SK-N-DZ (cell line): ENCODE measurements around the gene BCO2. TPM values are rescaled to one million over a fixed set of nuclear protein-coding genes. Genes with fewer than 3 reads are reported as not detected.
"Not testable (repeated sequence)": the region's sequence is repeated elsewhere in the genome, so short reads cannot be mapped to it uniquely, and the experiment has no call there.

Experiments used
- DNase-seq: peaks from one replicate; pipeline ENCODE4 v3.0.0-alpha.2; 2015; ENCODE audit warnings: low spot score
- polyA plus RNA-seq, 2 experiments: library from polyadenylated mRNA; depleted of rRNA; stranded (reverse); fragments of >200 nt; gene quantifications; 2 replicates each; pipeline ENCODE4 v1.2.3, GENCODE V29; 2014

Gene BCO2
- 0.45 TPM in 1 of 2 replicates, not detected in the other for polyA plus RNA-seq (2014; cell fraction: cytosol; rRNA removed)
- polyA plus RNA-seq (2014; cell fraction: nucleus; rRNA removed): 0.72 and 3.8 TPM in 2 replicates

GRCh38 chr11:112174789-112175598 is at the start of gene BCO2:
BCO2 (plus strand) TSS chr11:112175512; CDS start chr11:112175602, 90 bp downstream.
- peak; percentile 66 for DNase-seq

GRCh38 chr11:112127056-112127455 is 48.3 kb upstream of the BCO2 start:
- DNase-seq: no peak

GRCh38 chr11:112128483-112129121 is 46.7 kb upstream of the BCO2 start:
- DNase-seq: no peak

GRCh38 chr11:112129656-112130055 is 45.7 kb upstream of the BCO2 start:
- no peak for DNase-seq

GRCh38 chr11:112132737-112133136 is 42.6 kb upstream of the BCO2 start:
- DNase-seq: no peak

GRCh38 chr11:112134473-112134872 is 40.8 kb upstream of the BCO2 start:
- no peak for DNase-seq

GRCh38 chr11:112143597-112143996 is 31.7 kb upstream of the BCO2 start:
- no peak for DNase-seq

- no peak for DNase-seq
Measured at GRCh38 chr11:112150517-112150916, 24.8 kb upstream of the BCO2 start.

GRCh38 chr11:112156153-112156955 is 19.0 kb upstream of the BCO2 start:
- DNase-seq: no peak

- no peak for DNase-seq
Measured at GRCh38 chr11:112156956-112157766, 18.2 kb upstream of the BCO2 start.

- DNase-seq: no peak
Measured at GRCh38 chr11:112159098-112160065, 15.9 kb upstream of the BCO2 start.

GRCh38 chr11:112160091-112160848 is 15.0 kb upstream of the BCO2 start:
- DNase-seq: no peak

- no peak for DNase-seq
Measured at GRCh38 chr11:112161012-112161411, 14.3 kb upstream of the BCO2 start.

- DNase-seq: not testable (repeated sequence)
Measured at GRCh38 chr11:112162200-112162599, 13.1 kb upstream of the BCO2 start.

- DNase-seq: no peak
Measured at GRCh38 chr11:112162761-112163546, 12.4 kb upstream of the BCO2 start.

- DNase-seq: no peak
Measured at GRCh38 chr11:112163875-112164685, 11.2 kb upstream of the BCO2 start, which contains the start of gene IL18. IL18 (minus strand) TSS chr11:112164094; CDS start chr11:112155053, 9,041 bp downstream.

- no peak for DNase-seq
Measured at GRCh38 chr11:112165049-112165448, 10.3 kb upstream of the BCO2 start.
